Measurements from ENCODE around the gene PHLDB3.
A peak's percentile ranks its signal among the peaks of the same experiment; 100 is the strongest.

The PHLDB3 gene

GRCh38 chr19:43504426-43505185 is at the start of gene PHLDB3:
Gene PHLDB3, minus strand, starts transcription at chr19:43504746. Its CDS starts 628 bp downstream, at chr19:43504118.
- no peaks in the 10 kb centered on the region for H3K9me3 Mint-ChIP-seq
- H3K27ac Mint-ChIP-seq = peak within 1 kb of the TSS; percentile 97
- H3K27me3 Mint-ChIP-seq (ENCODE audit: low read depth, poor library complexity) = peaks cover 51% of the 10 kb centered on the region
- peak within 1 kb of the TSS; percentile 92 for H3K4me3 Mint-ChIP-seq
- DNase-seq = peak; percentile 53
- TF ChIP-seq CTCF (IDR thresholded peaks at IDR 0.05) = no peak
- H3K36me3 Mint-ChIP-seq (ENCODE audit: low read depth) = peaks cover 24% of the 10 kb centered on the region
- H3K4me1 Mint-ChIP-seq = peaks cover 35% of the 10 kb centered on the region

- no peak overlapping the region for H3K27ac Mint-ChIP-seq
- H3K9me3 Mint-ChIP-seq = no peaks in the 10 kb centered on the region
- no peak overlapping the region for H3K4me3 Mint-ChIP-seq
- H3K36me3 Mint-ChIP-seq (ENCODE audit: low read depth) = peaks cover 54% of the 10 kb centered on the region
- DNase-seq = no peak
- TF ChIP-seq CTCF (IDR thresholded peaks at IDR 0.05) = no peak
- peaks cover 9% of the 10 kb centered on the region for H3K4me1 Mint-ChIP-seq
- peaks cover 4% of the 10 kb centered on the region for H3K27me3 Mint-ChIP-seq (ENCODE audit: low read depth, poor library complexity)
Observed at GRCh38 chr19:43553656-43554055, 49.1 kb upstream of the PHLDB3 start.

- DNase-seq = no peak
- H3K27ac Mint-ChIP-seq = no peak overlapping the region
- peaks cover 4% of the 10 kb centered on the region for H3K27me3 Mint-ChIP-seq (ENCODE audit: low read depth, poor library complexity)
- H3K9me3 Mint-ChIP-seq = no peaks in the 10 kb centered on the region
- H3K36me3 Mint-ChIP-seq (ENCODE audit: low read depth) = peaks cover 60% of the 10 kb centered on the region
- TF ChIP-seq CTCF (IDR thresholded peaks at IDR 0.05) = no peak
- peaks cover 4% of the 10 kb centered on the region for H3K4me1 Mint-ChIP-seq
- no peak overlapping the region for H3K4me3 Mint-ChIP-seq
Observed at GRCh38 chr19:43552616-43553015, 48.1 kb upstream of the PHLDB3 start.

- TF ChIP-seq CTCF (IDR thresholded peaks at IDR 0.05) = no peak
- no peak overlapping the region for H3K27ac Mint-ChIP-seq
- peaks cover 62% of the 10 kb centered on the region for H3K36me3 Mint-ChIP-seq (ENCODE audit: low read depth)
- no peak for DNase-seq
- H3K4me1 Mint-ChIP-seq = no peaks in the 10 kb centered on the region
- no peaks in the 10 kb centered on the region for H3K9me3 Mint-ChIP-seq
- peaks cover 4% of the 10 kb centered on the region for H3K27me3 Mint-ChIP-seq (ENCODE audit: low read depth, poor library complexity)
- no peak overlapping the region for H3K4me3 Mint-ChIP-seq
Observed at GRCh38 chr19:43552198-43552450, 47.6 kb upstream of the PHLDB3 start.

DNA sequence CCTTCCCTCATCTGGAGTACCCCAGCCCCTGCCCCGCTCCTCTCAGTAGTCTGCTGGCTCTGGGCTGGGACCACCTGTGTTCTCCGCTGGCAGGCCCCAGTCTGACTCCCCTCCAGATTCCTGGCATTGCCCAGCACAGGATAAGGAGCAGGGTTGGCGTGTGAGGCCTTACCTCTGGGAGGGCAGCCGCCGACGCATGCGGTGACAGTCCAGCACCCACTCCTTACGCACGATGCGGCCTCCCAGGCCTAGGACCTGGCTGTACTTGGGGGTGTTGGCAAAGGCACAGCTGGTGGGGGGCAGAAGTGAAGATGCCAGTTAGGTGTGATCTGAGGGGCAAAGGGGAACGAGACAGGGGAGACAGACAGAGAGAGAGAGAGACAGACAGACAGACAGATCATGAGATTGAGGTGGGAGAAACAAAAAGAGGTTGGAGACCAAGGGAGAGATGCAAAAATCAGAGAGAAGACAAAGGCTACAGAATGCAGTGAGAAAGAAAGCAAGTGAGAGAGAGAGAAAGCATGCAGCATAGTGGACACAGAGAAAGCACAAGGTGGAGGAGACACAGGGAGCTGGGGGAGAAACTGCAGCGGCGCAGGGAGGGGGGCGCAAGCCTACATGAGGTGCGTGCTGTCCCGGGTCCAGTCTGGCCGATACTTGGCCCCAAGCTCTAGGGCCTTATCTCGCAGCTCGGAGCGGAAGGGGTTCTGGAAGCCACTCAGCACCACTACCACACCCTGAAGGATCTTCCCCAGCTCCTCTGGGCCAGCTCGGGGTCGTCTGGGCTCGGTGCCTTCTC is 47.1 kb upstream of the PHLDB3 start:
- Mint-ChIP-seq H3K27ac (peak overlapping the region; percentile 34), H3K36me3 (ENCODE audit: low read depth) (peaks cover 63% of the 10 kb centered on the region), H3K9me3 (no peaks in the 10 kb centered on the region), H3K4me1 (no peaks in the 10 kb centered on the region), H3K27me3 (ENCODE audit: low read depth, poor library complexity) (peaks cover 4% of the 10 kb centered on the region), H3K4me3 (no peak overlapping the region)
- DNase-seq = no peak
- TF ChIP-seq CTCF (IDR thresholded peaks at IDR 0.05) = no peak

Data from nephron progenitor cell (in vitro differentiated cells).